Gastrocnemius medialis (tissue), 4 donors: ENCODE measurements around the gene QPRT. TPM values are rescaled to one million over a fixed set of nuclear protein-coding genes. Genes with fewer than 3 reads are reported as not detected.

Source experiments
- ATAC-seq, 2 donors: fragments of 150-250 bp; one replicate each; pipeline ENCODE4 v1.9.1; 2016
- DNase-seq, 2 donors: peaks; one replicate each; pipeline ENCODE4 v3.0.0-alpha.2; 2019
- H3K27ac ChIP-seq, 4 donors: fragments of 200-600 bp; sonication (generic); 1 replicate in 1 of 4; 2 replicates in 3 of 4; pipeline ENCODE4 v1.5.1; 2016 to 2018; ENCODE audit warnings: mild to moderate bottlenecking in 2 of 4, moderate library complexity in 1 of 4
- H3K27me3 ChIP-seq, 3 donors: fragments of 200-600 bp; sonication (generic) in 2 of 3; 1 replicate in 1 of 3; 2 replicates in 2 of 3; pipeline versions ENCODE4 v1.5.1 to v1.6.0; 2016 to 2019; ENCODE audit warnings: mild to moderate bottlenecking in 1 of 3, moderate library complexity in 1 of 3
- H3K36me3 ChIP-seq, 2 donors: fragments of 200-600 bp; sonication (generic) in 1 of 2; one replicate each; pipeline ENCODE4 v1.5.1; 2017 to 2018
- H3K4me1 ChIP-seq, 2 donors: fragments of 200-600 bp; sonication (generic) in 1 of 2; one replicate each; pipeline ENCODE4 v1.5.1; 2016 to 2017; ENCODE audit warnings: mild to moderate bottlenecking in 2 of 2
- H3K4me3 ChIP-seq, 4 donors: fragments of 200-600 bp; sonication (generic) in 3 of 4; 1 replicate in 1 of 4; 2 replicates in 3 of 4; pipeline ENCODE4 v1.5.1; 2016 to 2019; ENCODE audit warnings: mild to moderate bottlenecking in 2 of 4
- H3K9me3 ChIP-seq, 3 donors: fragments of 200-600 bp; sonication (generic) in 2 of 3; 1 replicate in 1 of 3; 2 replicates in 2 of 3; pipeline ENCODE4 v1.5.1; 2016 to 2019
- CTCF ChIP-seq, 5 experiments: fragments of 450-650 bp in 3 of 5; fragments of 200-600 bp in 2 of 5; sonication (generic) in 2 of 5; IDR thresholded peaks in 4 of 5; conservative IDR thresholded peaks in 1 of 5; 1 replicate in 4 of 5; 2 replicates in 1 of 5; pipeline ENCODE4 v1.5.1; 2016 to 2019; ENCODE audit warnings: antibody characterized with exemption in 5 of 5, mild to moderate bottlenecking in 3 of 5, moderate library complexity in 3 of 5
- POLR2A ChIP-seq, 2 donors: fragments of 450-650 bp; IDR thresholded peaks; one replicate each; pipeline ENCODE4 v1.6.1; 2017; ENCODE audit warnings: antibody characterized with exemption in 2 of 2, mild to moderate bottlenecking in 2 of 2, moderate library complexity in 2 of 2
- in situ Hi-C, 4 donors: fragments of 200-750 bp; cut with MboI; loops; one replicate each; pipeline versions ENCODE4 v1.15.0 to v1.8.0; 2017; ENCODE audit warnings: low sequenced_read_pairs in 4 of 4
- intact Hi-C: fragments of 100-400 bp; cut with DNase I; formaldehyde crosslinking; loops from one replicate; pipeline ENCODE4 v1.15.1; 2023; ENCODE audit warnings: low total_unique reads
- total RNA-seq, 4 donors: library from RNA; depleted of rRNA; stranded (reverse); fragments of >200 nt; gene quantifications; one replicate each; pipeline versions ENCODE4 v1.1.0 to v1.2.3, GENCODE V29; 2016

Gene QPRT
- total RNA-seq, 4 donors from 2014 or later, result 0.78 to 2.5 (median 1.5) TPM

GRCh38 chr16:29683543-29684090 is 4.6 kb downstream of the QPRT start:
- Histone ChIP-seq H3K4me3 (no peak overlapping the region), H3K27me3 (no peaks in the 10 kb centered on the region), H3K4me1 (no peaks in the 10 kb centered on the region), H3K36me3 (no peaks in the 10 kb centered on the region), H3K9me3 (no peaks in the 10 kb centered on the region), H3K27ac (no peak overlapping the region)
- DNase-seq (no peak), ATAC-seq (no peak)
- in situ Hi-C loops (loop anchor here in 2 of 4 donors (25.0 kb wide), 2 partner anchors 329 to 354 kb away; partner anchors contain the start of genes C16orf92 (in 1 of the 2), DOC2A (in 1 of the 2) and TLCD3B (in 1 of the 2)), intact Hi-C loops (no loop called here)
- no peak for TF ChIP-seq CTCF (IDR thresholded peaks at IDR 0.05 in 4 of 5, conservative IDR thresholded peaks at IDR 0.05 in 1 of 5)
- no peak for TF ChIP-seq POLR2A (IDR thresholded peaks at IDR 0.05)

GRCh38 chr16:29684679-29685078 is 5.7 kb downstream of the QPRT start:
- Histone ChIP-seq H3K36me3 (no peaks in the 10 kb centered on the region), H3K4me3 (no peak overlapping the region), H3K4me1 (no peaks in the 10 kb centered on the region), H3K9me3 (no peaks in the 10 kb centered on the region), H3K27ac (no peak overlapping the region), H3K27me3 (no peaks in the 10 kb centered on the region)
- DNase-seq, result no peak
- no peak for ATAC-seq
- TF ChIP-seq POLR2A (IDR thresholded peaks at IDR 0.05) (no peak), CTCF (IDR thresholded peaks at IDR 0.05 in 4 of 5, conservative IDR thresholded peaks at IDR 0.05 in 1 of 5) (no peak)
- in situ Hi-C loops, result loop anchor here in 2 of 4 donors (25.0 kb wide), 2 partner anchors 328 to 353 kb away; partner anchors contain the start of genes C16orf92 (in 1 of the 2), DOC2A (in 1 of the 2) and TLCD3B (in 1 of the 2)
- intact Hi-C loops, result no loop called here

GRCh38 chr16:29686740-29687332 is 7.9 kb downstream of the QPRT start:
- TF ChIP-seq POLR2A (IDR thresholded peaks at IDR 0.05) (no peak), CTCF (IDR thresholded peaks at IDR 0.05 in 4 of 5, conservative IDR thresholded peaks at IDR 0.05 in 1 of 5) (no peak)
- ATAC-seq (no peak), DNase-seq (no peak)
- H3K36me3 ChIP-seq, result no peaks in the 10 kb centered on the region
- no peaks in the 10 kb centered on the region for H3K27me3 ChIP-seq
- H3K4me3 ChIP-seq, result no peak overlapping the region
- H3K27ac ChIP-seq, result no peak overlapping the region
- no peaks in the 10 kb centered on the region for H3K9me3 ChIP-seq
- intact Hi-C loops, result no loop called here
- no peaks in the 10 kb centered on the region for H3K4me1 ChIP-seq
- in situ Hi-C loops, result loop anchor here in 2 of 4 donors (25.0 kb wide), 2 partner anchors 325 to 350 kb away; partner anchors contain the start of genes C16orf92 (in 1 of the 2), DOC2A (in 1 of the 2) and TLCD3B (in 1 of the 2)

GRCh38 chr16:29687755-29688154 is 8.8 kb downstream of the QPRT start:
- H3K4me1 ChIP-seq, result no peaks in the 10 kb centered on the region
- in situ Hi-C loops (loop anchor here in 2 of 4 donors (25.0 kb wide), 2 partner anchors 325 to 350 kb away; partner anchors contain the start of genes C16orf92 (in 1 of the 2), DOC2A (in 1 of the 2) and TLCD3B (in 1 of the 2)), intact Hi-C loops (no loop called here)
- no peak overlapping the region for H3K27ac ChIP-seq
- H3K9me3 ChIP-seq, result no peaks in the 10 kb centered on the region
- ATAC-seq (no peak), DNase-seq (no peak)
- no peaks in the 10 kb centered on the region for H3K27me3 ChIP-seq
- TF ChIP-seq POLR2A (IDR thresholded peaks at IDR 0.05) (no peak), CTCF (IDR thresholded peaks at IDR 0.05 in 4 of 5, conservative IDR thresholded peaks at IDR 0.05 in 1 of 5) (no peak)
- no peaks in the 10 kb centered on the region for H3K36me3 ChIP-seq
- H3K4me3 ChIP-seq, result no peak overlapping the region
